DMS53 treated with DMSO at 0.1 percent for 48 hours (cell line): ENCODE results near the gene PLK5.

Experiments
- DNase-seq: peaks from one replicate; lab custom pipeline; 2025; ENCODE audit not compliant: unreplicated experiment; lab: John Stamatoyannopoulos, UW

The PLK5 gene

GRCh38 chr19:1576242-1577089 is 52.6 kb downstream of the PLK5 start:
- no peak for DNase-seq

- DNase-seq = no peak
Measured at GRCh38 chr19:1577090-1577928, 53.4 kb downstream of the PLK5 start.

GRCh38 chr19:1577929-1578618 is 54.2 kb downstream of the PLK5 start:
- no peak for DNase-seq

GRCh38 chr19:1579222-1579621 is 55.3 kb downstream of the PLK5 start:
- DNase-seq = no peak

GRCh38 chr19:1580382-1580781 is 56.5 kb downstream of the PLK5 start:
- DNase-seq = no peak

- DNase-seq = no peak
Measured at GRCh38 chr19:1580957-1581356, 57.1 kb downstream of the PLK5 start.

GRCh38 chr19:1582201-1582600 is 58.3 kb downstream of the PLK5 start:
- no peak for DNase-seq

- DNase-seq = no peak
Measured at GRCh38 chr19:1584500-1585242, 60.8 kb downstream of the PLK5 start.

- DNase-seq = no peak
Measured at GRCh38 chr19:1585243-1585580, 61.3 kb downstream of the PLK5 start.
